ENCODE results near the gene ACYP2.
"Not testable (repeated sequence)": the region's sequence is repeated elsewhere in the genome, so short reads cannot be mapped to it uniquely, and the experiment has no call there.

ACYP2 gene

DNA sequence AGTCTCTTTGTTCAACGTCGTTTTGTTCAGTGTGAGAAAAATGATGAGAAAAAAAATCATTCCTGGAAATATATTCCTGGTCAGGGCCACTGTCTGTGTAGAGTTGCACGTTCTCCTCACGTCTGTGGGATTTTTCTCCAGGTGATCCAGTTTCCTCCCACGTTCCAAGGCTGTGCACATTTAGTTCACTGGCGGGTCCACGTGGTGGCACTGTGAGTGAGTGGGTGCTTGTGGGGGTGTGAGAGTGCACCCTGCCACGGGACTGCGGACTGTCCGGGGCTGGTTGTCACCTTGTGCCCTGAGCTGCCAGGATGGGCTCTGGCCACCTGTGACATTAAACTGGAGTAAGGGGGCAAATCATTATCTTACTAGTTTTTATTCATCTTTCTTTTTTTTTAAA lies 30.3 kb upstream of the ACYP2 start:
- no peak for DNase-seq (ENCODE audit: extremely low spot score)
- ChIA-PET POLR2A (no interaction called here), CTCF (no interaction called here)
- TF ChIP-seq BHLHE40 (IDR thresholded peaks at IDR 0.05; ENCODE audit: borderline replicate concordance), result no peak

DNA sequence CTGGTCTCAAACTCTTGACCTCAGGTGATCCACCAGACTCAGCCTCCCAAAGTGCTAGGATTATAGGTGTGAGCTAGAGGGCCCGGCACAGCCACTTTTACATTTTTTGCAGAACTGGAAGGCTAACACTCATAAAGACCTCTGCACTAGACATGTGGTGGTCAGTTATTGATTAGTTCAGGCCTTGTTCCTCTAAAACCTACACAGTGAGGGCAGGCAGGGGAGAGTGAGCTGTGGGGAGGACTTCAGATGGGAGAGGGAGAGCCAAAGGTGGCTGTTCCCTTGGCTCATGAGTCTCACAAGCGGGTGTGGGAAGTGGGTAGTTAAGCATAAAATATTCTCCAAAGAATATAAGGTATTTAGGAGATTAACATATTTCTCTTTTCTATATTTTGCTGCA lies 29.3 kb upstream of the ACYP2 start:
- CTCF ChIA-PET, result no interaction called here
- DNase-seq (ENCODE audit: extremely low spot score), result no peak
- POLR2A ChIA-PET, result no interaction called here
- TF ChIP-seq ELF4 (IDR thresholded peaks at IDR 0.05), result no peak
- TF ChIP-seq ZNF384 (IDR thresholded peaks at IDR 0.05), result no peak
- no peak for TF ChIP-seq TARDBP (IDR thresholded peaks at IDR 0.05)
- no peak for TF ChIP-seq ARNT (IDR thresholded peaks at IDR 0.05)
- TF ChIP-seq NFRKB (IDR thresholded peaks at IDR 0.05), result no peak
- no peak for TF ChIP-seq SP1 (IDR thresholded peaks at IDR 0.05)
- no peak for TF ChIP-seq BHLHE40 (IDR thresholded peaks at IDR 0.05; ENCODE audit: borderline replicate concordance)
- TF ChIP-seq L3MBTL2 (conservative IDR thresholded peaks at IDR 0.05), result no peak
- no peak for TF ChIP-seq FOXM1 (IDR thresholded peaks at IDR 0.05; ENCODE audit: borderline replicate concordance)
- TF ChIP-seq FOXK2 (IDR thresholded peaks at IDR 0.05), result no peak
- TF ChIP-seq LEF1 (IDR thresholded peaks at IDR 0.05; ENCODE audit: borderline replicate concordance), result no peak
- TF ChIP-seq, protein P1, sequence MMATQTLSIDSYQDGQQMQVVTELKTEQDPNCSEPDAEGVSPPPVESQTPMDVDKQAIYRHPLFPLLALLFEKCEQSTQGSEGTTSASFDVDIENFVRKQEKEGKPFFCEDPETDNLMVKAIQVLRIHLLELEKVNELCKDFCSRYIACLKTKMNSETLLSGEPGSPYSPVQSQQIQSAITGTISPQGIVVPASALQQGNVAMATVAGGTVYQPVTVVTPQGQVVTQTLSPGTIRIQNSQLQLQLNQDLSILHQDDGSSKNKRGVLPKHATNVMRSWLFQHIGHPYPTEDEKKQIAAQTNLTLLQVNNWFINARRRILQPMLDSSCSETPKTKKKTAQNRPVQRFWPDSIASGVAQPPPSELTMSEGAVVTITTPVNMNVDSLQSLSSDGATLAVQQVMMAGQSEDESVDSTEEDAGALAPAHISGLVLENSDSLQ (IDR thresholded peaks at IDR 0.05), result no peak
- TF ChIP-seq SUZ12 (IDR thresholded peaks at IDR 0.05), result no peak
- TF ChIP-seq HDGF (IDR thresholded peaks at IDR 0.05; ENCODE audit: borderline replicate concordance), result no peak
- TF ChIP-seq FOXA1 (IDR thresholded peaks at IDR 0.05), result no peak
- TF ChIP-seq CTBP1 (IDR thresholded peaks at IDR 0.05; ENCODE audit: borderline replicate concordance), result no peak

DNA sequence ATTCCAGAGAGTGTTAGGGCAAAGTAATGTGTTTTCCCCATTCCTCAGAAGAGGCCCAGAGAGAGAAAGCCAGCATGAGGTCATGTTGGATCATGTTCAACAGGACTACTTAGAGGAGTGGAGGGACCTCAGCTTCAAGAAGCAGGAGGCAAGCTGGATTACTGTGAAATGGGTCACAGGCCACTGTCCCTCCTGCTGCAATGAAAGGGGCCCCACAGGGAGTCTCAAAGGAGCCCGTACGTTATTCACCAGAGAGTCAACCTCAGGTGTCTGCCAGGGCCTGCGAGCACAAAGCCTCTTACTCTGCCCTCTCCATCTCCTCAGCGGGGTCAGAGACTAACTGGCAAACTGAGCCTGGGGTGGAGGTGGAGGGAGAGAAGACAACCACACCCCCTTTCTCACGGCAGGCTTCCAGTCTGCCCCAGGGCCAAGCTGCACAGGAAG lies 27.2 kb upstream of the ACYP2 start:
- TF ChIP-seq ELF4 (IDR thresholded peaks at IDR 0.05) (no peak), NFRKB (IDR thresholded peaks at IDR 0.05) (no peak), TARDBP (IDR thresholded peaks at IDR 0.05) (no peak), FOXK2 (IDR thresholded peaks at IDR 0.05) (no peak), SUZ12 (IDR thresholded peaks at IDR 0.05) (no peak), ARNT (IDR thresholded peaks at IDR 0.05) (no peak), HDGF (IDR thresholded peaks at IDR 0.05; ENCODE audit: borderline replicate concordance) (no peak), ZNF384 (IDR thresholded peaks at IDR 0.05) (no peak), CTBP1 (IDR thresholded peaks at IDR 0.05; ENCODE audit: borderline replicate concordance) (no peak), SP1 (IDR thresholded peaks at IDR 0.05) (no peak), FOXM1 (IDR thresholded peaks at IDR 0.05; ENCODE audit: borderline replicate concordance) (no peak), L3MBTL2 (conservative IDR thresholded peaks at IDR 0.05) (no peak), FOXA1 (IDR thresholded peaks at IDR 0.05) (no peak), BHLHE40 (IDR thresholded peaks at IDR 0.05; ENCODE audit: borderline replicate concordance) (no peak), LEF1 (IDR thresholded peaks at IDR 0.05; ENCODE audit: borderline replicate concordance) (no peak)
- TF ChIP-seq, protein P1 (IDR thresholded peaks at IDR 0.05), result no peak
- ChIA-PET POLR2A (no interaction called here), CTCF (interaction anchor here (0.6 kb wide), 1 partner anchor 957 kb away, joined by 3 read pairs; no protein-coding TSS in a partner anchor)
- no peak for DNase-seq (ENCODE audit: extremely low spot score)

DNA sequence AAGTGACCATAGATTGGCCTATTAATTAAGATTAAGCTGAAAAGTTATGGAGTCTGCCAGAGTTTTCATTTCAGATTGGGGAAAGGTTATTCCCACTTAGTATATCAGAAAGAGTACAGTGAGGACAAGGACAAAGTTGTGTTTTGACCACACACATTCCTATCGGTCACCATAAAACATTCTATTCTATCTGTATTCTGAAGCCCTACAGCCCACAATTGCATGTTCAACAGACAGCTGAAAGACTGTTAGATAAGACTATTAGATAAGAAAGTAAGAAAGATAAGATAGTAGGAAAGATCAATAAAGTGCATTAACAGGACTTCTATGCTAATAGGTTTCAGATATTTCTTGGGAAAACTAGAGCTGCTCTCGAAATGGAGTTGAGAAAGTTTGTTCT lies 26.7 kb upstream of the ACYP2 start:
- no peak for TF ChIP-seq ELF4 (IDR thresholded peaks at IDR 0.05)
- TF ChIP-seq BHLHE40 (IDR thresholded peaks at IDR 0.05; ENCODE audit: borderline replicate concordance), result no peak
- no peak for TF ChIP-seq CTBP1 (IDR thresholded peaks at IDR 0.05; ENCODE audit: borderline replicate concordance)
- no peak for DNase-seq (ENCODE audit: extremely low spot score)
- POLR2A ChIA-PET, result no interaction called here
- CTCF ChIA-PET, result interaction anchor here (0.6 kb wide), 1 partner anchor 957 kb away, joined by 3 read pairs; no protein-coding TSS in a partner anchor

DNA sequence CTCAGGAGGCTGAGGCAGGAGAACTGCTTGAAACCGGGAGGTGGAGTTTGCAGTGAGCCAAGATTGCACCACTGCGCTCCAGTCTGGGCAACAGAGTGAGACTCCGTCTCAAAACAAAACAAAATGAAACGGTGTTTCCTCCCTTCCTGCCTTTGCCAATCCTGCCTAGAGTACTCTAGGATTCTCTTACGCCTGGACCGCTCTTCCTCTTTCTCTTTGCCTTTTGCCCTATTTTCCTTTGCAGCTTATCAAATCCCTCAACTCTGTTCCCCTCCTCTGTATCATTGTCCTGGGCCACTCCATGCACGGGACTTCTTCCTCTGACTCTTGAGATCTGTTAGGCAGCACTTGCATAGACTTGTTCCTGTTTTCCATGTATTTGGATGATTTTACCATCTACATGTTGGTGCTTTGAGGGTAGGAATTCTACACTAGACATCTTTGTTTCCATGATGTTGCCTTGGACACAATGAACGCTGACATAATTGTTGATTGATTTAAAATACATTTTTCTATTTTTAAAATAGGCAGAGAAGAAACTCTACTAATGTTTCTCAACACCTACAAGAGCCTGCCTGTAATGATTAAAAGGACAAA lies 24.8 kb upstream of the ACYP2 start:
- ChIA-PET CTCF (interaction anchor here (0.5 kb wide), 1 partner anchor 239 kb away, joined by 3 read pairs; no protein-coding TSS in a partner anchor), POLR2A (no interaction called here)
- TF ChIP-seq FOXK2 (IDR thresholded peaks at IDR 0.05) (no peak), CTBP1 (IDR thresholded peaks at IDR 0.05; ENCODE audit: borderline replicate concordance) (no peak), FOXA1 (IDR thresholded peaks at IDR 0.05) (no peak), HDGF (IDR thresholded peaks at IDR 0.05; ENCODE audit: borderline replicate concordance) (no peak), ZNF384 (IDR thresholded peaks at IDR 0.05) (no peak), ELF4 (IDR thresholded peaks at IDR 0.05) (no peak), BHLHE40 (IDR thresholded peaks at IDR 0.05; ENCODE audit: borderline replicate concordance) (no peak), SP1 (IDR thresholded peaks at IDR 0.05) (no peak), L3MBTL2 (conservative IDR thresholded peaks at IDR 0.05) (no peak), LEF1 (IDR thresholded peaks at IDR 0.05; ENCODE audit: borderline replicate concordance) (no peak), SUZ12 (IDR thresholded peaks at IDR 0.05) (no peak), TARDBP (IDR thresholded peaks at IDR 0.05) (no peak), ARNT (IDR thresholded peaks at IDR 0.05) (no peak), FOXM1 (IDR thresholded peaks at IDR 0.05; ENCODE audit: borderline replicate concordance) (no peak), NFRKB (IDR thresholded peaks at IDR 0.05) (no peak)
- TF ChIP-seq, protein P1 (IDR thresholded peaks at IDR 0.05), result no peak
- no peak for DNase-seq (ENCODE audit: extremely low spot score)

DNA sequence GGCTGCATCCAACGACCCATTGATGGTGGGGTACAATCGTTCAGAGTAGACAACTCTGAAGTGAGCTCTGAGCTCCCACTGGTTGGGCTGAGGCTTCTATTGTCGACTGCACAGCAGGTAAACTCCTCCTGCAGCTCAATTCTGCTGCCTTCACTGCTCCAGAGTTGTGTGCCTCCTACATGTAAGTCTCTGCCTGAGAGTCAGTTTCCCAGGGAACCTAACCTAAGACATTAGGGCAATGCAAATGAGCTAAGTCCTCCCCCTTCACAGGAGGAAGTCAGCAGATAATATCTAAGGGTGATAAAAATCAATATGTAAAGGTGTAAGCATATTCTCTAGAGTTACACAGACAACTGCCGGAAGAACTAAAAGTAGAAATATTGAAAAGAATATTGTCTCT lies 22.5 kb upstream of the ACYP2 start:
- ChIA-PET CTCF (interaction anchor here (0.6 to 1.0 kb wide), 2 partner anchors 10 to 11 kb away, joined by 3 to 5 read pairs; no protein-coding TSS in a partner anchor), POLR2A (no interaction called here)
- no peak for DNase-seq (ENCODE audit: extremely low spot score)
- TF ChIP-seq NFRKB (IDR thresholded peaks at IDR 0.05) (no peak), LEF1 (IDR thresholded peaks at IDR 0.05; ENCODE audit: borderline replicate concordance) (no peak), SUZ12 (IDR thresholded peaks at IDR 0.05) (no peak), FOXK2 (IDR thresholded peaks at IDR 0.05) (no peak), TARDBP (IDR thresholded peaks at IDR 0.05) (no peak), L3MBTL2 (conservative IDR thresholded peaks at IDR 0.05) (no peak), FOXM1 (IDR thresholded peaks at IDR 0.05; ENCODE audit: borderline replicate concordance) (no peak), ARNT (IDR thresholded peaks at IDR 0.05) (no peak), ZNF384 (IDR thresholded peaks at IDR 0.05) (no peak), FOXA1 (IDR thresholded peaks at IDR 0.05) (no peak), CTBP1 (IDR thresholded peaks at IDR 0.05; ENCODE audit: borderline replicate concordance) (no peak), ELF4 (IDR thresholded peaks at IDR 0.05) (no peak), BHLHE40 (IDR thresholded peaks at IDR 0.05; ENCODE audit: borderline replicate concordance) (no peak), SP1 (IDR thresholded peaks at IDR 0.05) (no peak), HDGF (IDR thresholded peaks at IDR 0.05; ENCODE audit: borderline replicate concordance) (no peak)
- TF ChIP-seq, protein P1 (IDR thresholded peaks at IDR 0.05), result no peak

DNA sequence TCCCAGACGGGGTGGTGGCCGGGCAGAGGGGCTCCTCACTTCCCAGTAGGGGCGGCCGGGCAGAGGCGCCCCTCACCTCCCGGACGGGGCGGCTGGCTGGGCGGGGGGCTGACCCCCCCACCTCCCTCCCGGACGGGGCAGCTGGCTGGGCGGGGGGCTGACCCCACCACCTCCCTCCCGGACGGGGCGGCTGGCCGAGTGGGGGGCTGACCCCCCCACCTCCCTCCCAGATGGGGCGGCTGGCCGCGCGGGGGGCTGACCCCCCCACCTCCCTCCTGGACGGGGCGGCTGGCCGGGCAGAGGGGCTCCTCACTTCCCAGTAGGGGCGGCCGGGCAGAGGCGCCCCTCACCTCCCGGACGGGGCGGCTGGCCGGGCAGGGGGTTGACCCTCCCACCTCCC lies 20.0 kb upstream of the ACYP2 start:
- DNase-seq (ENCODE audit: extremely low spot score); POLR2A ChIA-PET; CTCF ChIA-PET: not testable (repeated sequence)

DNA sequence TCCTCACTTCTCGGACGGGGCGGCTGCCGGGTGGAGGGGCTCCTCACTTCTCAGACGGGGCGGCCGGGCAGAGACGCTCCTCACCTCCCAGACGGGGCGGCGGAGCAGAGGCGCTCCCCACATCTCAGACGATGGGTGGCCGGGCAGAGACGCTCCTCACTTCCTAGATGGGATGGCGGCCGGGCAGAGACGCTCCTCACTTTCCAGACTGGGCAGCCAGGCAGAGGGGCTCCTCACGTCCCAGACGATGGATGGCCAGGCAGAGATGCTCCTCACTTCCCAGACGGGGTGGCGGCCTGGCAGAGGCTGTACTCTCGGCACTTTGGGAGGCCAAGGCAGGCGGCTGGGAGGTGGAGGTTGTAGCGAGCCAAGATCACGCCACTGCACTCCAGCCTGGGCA lies 19.3 kb upstream of the ACYP2 start:
- DNase-seq (ENCODE audit: extremely low spot score); POLR2A ChIA-PET; CTCF ChIA-PET: not testable (repeated sequence)
